HepG2 (cell line): ENCODE measurements around the gene ZFX. TPM values are rescaled to one million over a fixed set of nuclear protein-coding genes. Genes with fewer than 3 reads are reported as not detected.
A peak's percentile ranks its signal among the peaks of the same experiment; 100 is the strongest.
"Not testable (repeated sequence)": the region's sequence is repeated elsewhere in the genome, so short reads cannot be mapped to it uniquely, and the experiment has no call there.

Experiments used
- ATAC-seq: fragments of 200-7000 bp; cut with Tn5 transposase; 3 replicates; pipeline ENCODE4 v1.9.1; 2020; ENCODE audit warnings: mild to moderate bottlenecking, moderate library complexity
- BruUV-seq: library from RNA; stranded (reverse); fragments of 400-500 nt; replicated peaks from 2 replicates; lab custom pipeline; 2021; lab: Mats Ljungman, UMichigan
- CTCF ChIA-PET: fragments of 300-600 bp; formaldehyde crosslinking; extraction: SDS; loops from one replicate; lab custom pipeline; 2021; ENCODE audit warnings: low total read pairs, inconsistent platforms, low intra/inter-chr PET ratio; lab: Yijun Ruan, JAX
- POLR2A ChIA-PET: fragments of 350-600 bp; sonication (Branson Sonifier 250); formaldehyde crosslinking; loops from one replicate; lab custom pipeline; 2020; ENCODE audit warnings: antibody characterized with exemption, inconsistent platforms; lab: Yijun Ruan, JAX
- DNase-seq: peaks from one replicate; pipeline ENCODE4 v3.0.0-alpha.2; 2015; ENCODE audit warnings: low spot score
- FAIRE-seq: peaks from 3 replicates; lab custom pipeline; 2011; peaks lifted over from hg19 to GRCh38; lab: Jason Lieb, UNC
- H2AFZ ChIP-seq: one replicate; pipeline ENCODE4 v1.6.1; 2011; ENCODE audit warnings: low read length, inconsistent platforms
- H3K27ac ChIP-seq: fragments of 300-600 bp; 3 replicates; pipeline ENCODE4 v1.8.0; 2011; ENCODE audit warnings: mixed run types, mild to moderate bottlenecking, mixed read lengths, low read length, inconsistent platforms; ENCODE audit not compliant: insufficient read depth; ENCODE audit errors: extremely low read length
- H3K27me3 ChIP-seq, 2 experiments: fragments of 200-600 bp in 1 of 2; 2 replicates in 1 of 2; 3 replicates in 1 of 2; pipeline versions ENCODE4 v1.6.0 to v1.8.0; 2011; ENCODE audit warnings: low read length in 2 of 2, mild to moderate bottlenecking in 2 of 2, moderate library complexity in 2 of 2, inconsistent platforms in 1 of 2; ENCODE audit not compliant: insufficient read depth in 2 of 2, control insufficient read depth in 1 of 2
- H3K36me3 ChIP-seq, 2 experiments: fragments of 200-600 bp in 1 of 2; replicated peaks in 1 of 2; 2 replicates in 1 of 2; 3 replicates in 1 of 2; pipeline versions ENCODE4 v1.5.1 to v1.8.0; 2011; ENCODE audit warnings: low read length in 2 of 2, inconsistent platforms in 1 of 2; ENCODE audit not compliant: insufficient read depth in 2 of 2, control insufficient read depth in 1 of 2
- H3K4me1 ChIP-seq: 2 replicates; pipeline ENCODE4 v1.5.1; 2012; ENCODE audit warnings: low read length, inconsistent platforms; ENCODE audit not compliant: insufficient read depth
- H3K4me2 ChIP-seq: 2 replicates; pipeline ENCODE4 v1.6.0; 2011; ENCODE audit warnings: low read depth, low read length, inconsistent platforms
- H3K4me3 ChIP-seq, 3 experiments: fragments of 200-600 bp in 1 of 3; sonication (generic), shearing (Covaris generic) in 1 of 3; replicated peaks in 1 of 3; 2 replicates each; pipeline ENCODE4 v1.5.1; 2011 to 2016; ENCODE audit warnings: low read length in 3 of 3, inconsistent platforms in 2 of 3, low read depth in 2 of 3, mild to moderate bottlenecking in 2 of 3, control low read depth in 1 of 3, mixed read lengths in 1 of 3; ENCODE audit not compliant: insufficient read depth in 1 of 3
- H3K79me2 ChIP-seq: one replicate; pipeline ENCODE4 v1.6.1; 2011; ENCODE audit warnings: low read length, inconsistent platforms; ENCODE audit not compliant: insufficient read depth
- H3K9ac ChIP-seq: 2 replicates; pipeline ENCODE4 v1.6.0; 2011; ENCODE audit warnings: mild to moderate bottlenecking, low read depth, low read length, inconsistent platforms; ENCODE audit not compliant: insufficient read depth
- H3K9me3 ChIP-seq: 2 replicates; pipeline ENCODE4 v1.5.1; 2012; ENCODE audit warnings: mild to moderate bottlenecking, low read length
- H4K20me1 ChIP-seq: 2 replicates; pipeline ENCODE4 v1.6.0; 2011; ENCODE audit warnings: inconsistent platforms, mild to moderate bottlenecking, low read length, moderate library complexity; ENCODE audit not compliant: insufficient read depth
- CTCF ChIP-seq: sonication (generic); formaldehyde crosslinking; IDR thresholded peaks from 2 replicates; pipeline ENCODE4 v1.5.0; 2020; ENCODE audit warnings: mild to moderate bottlenecking, missing genetic modification reagents, moderate library complexity
- FOXK2 ChIP-seq: fragments of 450-650 bp; IDR thresholded peaks from 2 replicates; pipeline ENCODE4 v1.6.1; 2016
- FOXO1 ChIP-seq: sonication (generic); formaldehyde crosslinking; IDR thresholded peaks from 2 replicates; pipeline ENCODE4 v1.4.0; 2020; ENCODE audit warnings: missing genetic modification reagents
- MAX ChIP-seq: IDR thresholded peaks from 2 replicates; pipeline ENCODE4 v1.6.1; 2012; ENCODE audit warnings: inconsistent platforms
- SIN3B ChIP-seq: fragments of 150-350 bp; IDR thresholded peaks from 2 replicates; pipeline ENCODE4 v1.6.1; 2014; ENCODE audit warnings: low read length
- STAG1 ChIP-seq: sonication (generic); formaldehyde crosslinking; IDR thresholded peaks from 2 replicates; pipeline ENCODE4 v1.4.0; 2020; ENCODE audit warnings: missing genetic modification reagents
- ZFP90 ChIP-seq: sonication (generic); formaldehyde crosslinking; IDR thresholded peaks from 2 replicates; pipeline ENCODE4 v1.8.0; 2022; ENCODE audit warnings: missing genetic modification reagents, mild to moderate bottlenecking, inconsistent platforms, borderline replicate concordance
- ZNF121 ChIP-seq: sonication (generic); formaldehyde crosslinking; IDR thresholded peaks from 2 replicates; pipeline ENCODE4 v1.5.0; 2020; ENCODE audit warnings: mild to moderate bottlenecking, missing genetic modification reagents
- ZNF687 ChIP-seq: sonication (generic); formaldehyde crosslinking; IDR thresholded peaks from 2 replicates; pipeline ENCODE4 v1.5.1; 2020; ENCODE audit warnings: mild to moderate bottlenecking, missing genetic modification reagents, moderate library complexity
- ZNF788 ChIP-seq: sonication (generic); formaldehyde crosslinking; IDR thresholded peaks from 2 replicates; pipeline ENCODE4 v1.5.0; 2020; ENCODE audit warnings: mild to moderate bottlenecking, missing genetic modification reagents, borderline replicate concordance
- WGBS: methylation state at CpG from one replicate; pipeline ENCODE4 v1.1.6; 2017; ENCODE audit warnings: low lambda C conversion rate; 5-methylcytosine and 5-hydroxymethylcytosine counted together
- in situ Hi-C: cut with HindIII; loops from 2 replicates; pipeline ENCODE4 v1.10.0; 2017; ENCODE audit warnings: low pct_unique_long_range_greater_than_20kb; ENCODE audit not compliant: extremely low pct_ligation_motif_present
- intact Hi-C: fragments of 100-400 bp; cut with micrococcal nuclease; formaldehyde crosslinking; loops from one replicate; pipeline ENCODE4 v1.10.0; 2022; ENCODE audit not compliant: unreplicated experiment
- polyA plus RNA-seq, 8 experiments: library from polyadenylated mRNA; depleted of rRNA in 3 of 8; stranded (reverse) in 7 of 8; unstranded in 1 of 8; fragments of >200 nt; fragmentation: Illumina TruSeq in 4 of 8; extraction: Trizol in 4 of 8; gene quantifications; 2 replicates each; pipeline versions ENCODE4 v1.2.1 to v1.2.3, GENCODE V29; 2011 to 2016; ENCODE audit warnings: low read depth in 4 of 8, missing spikeins in 1 of 8, mixed read lengths in 1 of 8; ENCODE audit not compliant: insufficient read depth in 1 of 8
- total RNA-seq, 5 experiments: library from RNA; depleted of rRNA; stranded (reverse); fragments of >200 nt; fragmentation: Illumina TruSeq; extraction: Trizol; gene quantifications; 2 replicates each; pipeline ENCODE4 v1.2.3, GENCODE V29; 2016; ENCODE audit warnings: low read depth in 1 of 5

ZFX gene
- total and polyA plus RNA-seq, 2 of the 13 experiments (the other 11 are each of a cell fraction or from before 2014, with no cell fraction given) = 13.8 to 37.3 TPM

GRCh38 chrX:24155747-24156146 lies 6.2 kb downstream of the ZFX start:
- intact Hi-C loops, BruUV-seq, H3K27me3 ChIP-seq, DNase-seq, ATAC-seq, H3K27ac ChIP-seq, FAIRE-seq, H3K4me3 ChIP-seq, H4K20me1 ChIP-seq, POLR2A ChIA-PET, in situ Hi-C loops, H3K36me3 ChIP-seq, H3K4me2 ChIP-seq, H3K9ac ChIP-seq, H3K9me3 ChIP-seq, H2AFZ ChIP-seq, CTCF ChIA-PET: not testable (repeated sequence)
- Histone ChIP-seq H3K79me2 (peaks cover 88% of the 10 kb centered on the region), H3K4me1 (peaks cover 27% of the 10 kb centered on the region)
- 100% methylated on average over 5 of the region's 7 CpGs for WGBS
- peak; percentile 46; the same call in 1 of the 2 replicates for TF ChIP-seq ZNF121 (CRISPR knock-in tag)

GRCh38 chrX:24156177-24156576 lies 6.6 kb downstream of the ZFX start:
- H3K9ac ChIP-seq = no peak overlapping the region
- no peaks in the 10 kb centered on the region for H3K27me3 ChIP-seq
- intact Hi-C loops = no loop called here
- H3K36me3 ChIP-seq = 0 out of 5 replicates have a peak, but pooled peaks cover 0 to 3% of the 10 kb centered on the region in 2 experiments
- no peak overlapping the region for H3K4me3 ChIP-seq
- DNase-seq = no peak
- ChIA-PET POLR2A (no interaction called here), CTCF (no interaction called here)
- 97% methylated on average over 4 of the region's 4 CpGs for WGBS
- no peak overlapping the region for H2AFZ ChIP-seq
- H3K27ac ChIP-seq = no peak overlapping the region
- TF ChIP-seq STAG1 (CRISPR knock-in tag) (no peak), ZNF788 (CRISPR knock-in tag) (no peak), FOXK2 (no peak), MAX (no peak), ZFP90 (CRISPR knock-in tag) (no peak), CTCF (CRISPR knock-in tag) (no peak), ZNF687 (CRISPR knock-in tag) (no peak), SIN3B (no peak), FOXO1 (no peak)
- no peaks in the 10 kb centered on the region for H3K9me3 ChIP-seq
- peaks cover 26% of the 10 kb centered on the region for H3K4me1 ChIP-seq
- 0 out of 2 replicates have a peak, but pooled peaks cover 4% of the 10 kb centered on the region for H4K20me1 ChIP-seq
- no peak overlapping the region for H3K4me2 ChIP-seq
- BruUV-seq = no TSS peak
- peaks cover 88% of the 10 kb centered on the region for H3K79me2 ChIP-seq
- no peak for FAIRE-seq
- ATAC-seq = no peak
- in situ Hi-C loops = no loop called here
